ENCODE data around the gene PFKM.
"Not testable (repeated sequence)": the region's sequence is repeated elsewhere in the genome, so short reads cannot be mapped to it uniquely, and the experiment has no call there.

PFKM gene

GRCh38 chr12:48111312-48111693, 7.9 kb upstream of the PFKM start:
- DNase-seq (ENCODE audit: low spot score), result not testable (repeated sequence)

DNA sequence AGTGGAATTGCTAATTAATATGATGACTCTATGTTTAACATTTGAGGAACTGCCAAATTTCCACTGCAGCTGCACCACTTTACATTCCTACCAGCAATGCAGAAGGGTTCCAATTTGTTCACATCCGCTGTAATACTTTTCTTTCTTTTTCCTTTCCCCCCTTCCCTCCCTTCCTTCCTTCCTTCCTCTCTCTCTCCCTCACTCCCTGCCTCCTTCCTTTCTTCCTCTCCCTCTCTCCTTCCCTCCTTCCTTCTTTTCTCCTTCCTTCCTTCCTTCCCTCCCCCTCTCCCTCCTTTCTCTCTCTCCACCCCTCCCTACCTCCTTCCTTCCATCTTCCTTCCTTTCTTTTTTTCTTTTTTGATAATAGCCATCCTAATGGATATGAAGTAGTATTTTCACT, 3.2 kb upstream of the PFKM start:
- DNase-seq (ENCODE audit: low spot score), result no peak

DNA sequence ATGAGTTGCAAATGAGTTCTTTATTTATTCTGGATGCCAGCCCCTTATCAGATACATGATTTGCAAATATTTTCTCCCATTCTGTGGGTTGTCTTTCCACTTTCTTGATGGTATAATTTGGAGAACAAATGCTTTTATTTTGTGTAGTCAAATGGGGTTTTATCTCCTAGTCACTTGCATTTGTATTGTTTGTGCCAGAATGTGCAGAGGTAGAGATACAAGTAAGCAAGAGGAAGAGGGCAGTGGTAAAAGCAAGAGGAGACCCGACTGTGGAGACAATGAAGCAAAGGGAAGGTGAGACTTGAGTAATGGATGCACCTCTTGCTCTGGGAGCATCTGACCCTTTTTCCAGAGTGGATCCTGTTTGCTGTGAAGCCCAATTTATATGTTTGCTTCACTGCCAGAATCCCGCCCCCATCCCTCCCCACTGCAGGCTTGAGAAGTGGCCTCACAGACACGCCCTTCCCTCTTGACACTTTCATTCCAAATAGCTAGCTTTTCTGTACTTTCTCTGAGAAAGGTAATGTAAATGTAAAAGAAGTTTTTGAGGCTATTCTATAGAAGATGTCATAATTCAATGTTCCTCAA, 786 bp upstream of the PFKM start:
- peak; percentile 16 for DNase-seq (ENCODE audit: low spot score)

DNA sequence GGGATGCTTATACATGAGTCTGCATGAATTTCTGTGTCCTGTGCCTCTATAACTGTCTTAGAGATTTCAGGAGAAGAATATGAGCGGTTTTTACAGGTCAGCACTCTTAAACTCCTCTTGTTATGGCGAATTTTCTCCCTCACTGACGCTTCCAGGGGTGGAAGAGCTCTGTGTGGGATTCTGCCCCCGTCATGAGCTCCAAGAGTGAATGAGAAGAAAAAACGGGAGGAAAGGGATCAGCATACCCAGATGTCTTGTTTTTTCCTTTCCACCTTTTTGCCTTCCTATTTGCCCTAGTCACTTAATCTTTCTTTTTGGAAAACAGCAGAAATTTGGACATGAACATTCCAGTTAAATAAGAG, 651 bp downstream of the PFKM start:
- peak; percentile 50 for DNase-seq (ENCODE audit: low spot score)

DNA sequence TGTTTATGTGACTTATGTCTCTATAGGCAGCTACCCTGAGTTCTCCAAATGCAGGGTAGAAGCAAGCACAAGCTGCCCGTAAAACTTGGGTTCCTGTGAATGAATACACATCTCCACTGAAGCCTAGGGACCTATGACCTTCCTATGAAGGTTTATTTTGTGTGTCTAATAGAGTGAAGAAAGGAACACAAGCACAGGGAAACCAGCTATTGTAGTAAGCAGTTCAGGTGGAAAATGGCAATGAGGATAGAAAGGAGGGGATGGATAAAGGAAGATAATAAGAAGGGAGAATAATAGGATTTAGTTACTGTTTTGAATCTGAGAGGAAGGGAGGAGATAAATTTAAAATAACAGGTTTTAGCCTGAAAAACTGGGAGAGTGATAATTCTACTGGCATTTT, 2.4 kb downstream of the PFKM start:
- no peak for DNase-seq (ENCODE audit: low spot score)

- no peak for DNase-seq (ENCODE audit: low spot score)
Observed at GRCh38 chr12:48122065-48122834, 3.1 kb downstream of the PFKM start.

DNA sequence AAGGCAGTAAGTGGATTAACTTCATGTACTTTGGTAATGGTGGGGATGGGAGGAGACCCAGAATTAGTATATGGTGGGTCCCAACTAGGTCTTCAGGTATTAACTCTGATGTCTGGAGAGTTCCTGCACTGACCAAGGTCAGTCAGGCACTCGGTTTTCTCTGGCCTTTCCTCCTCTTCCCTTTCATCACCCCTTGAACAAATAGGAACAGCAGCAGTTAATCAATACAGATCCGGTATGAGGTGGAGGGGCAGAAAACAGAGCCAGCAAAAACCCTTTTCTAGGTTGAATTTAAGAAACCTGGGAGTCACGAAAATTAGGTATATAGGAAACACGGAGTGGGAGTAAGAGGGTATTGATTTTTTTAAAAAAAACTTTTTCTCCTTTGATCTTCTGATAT, 4.0 kb downstream of the PFKM start:
- no peak for DNase-seq (ENCODE audit: low spot score)

- not testable (repeated sequence) for DNase-seq (ENCODE audit: low spot score)
Observed at GRCh38 chr12:48125542-48125941, 6.4 kb downstream of the PFKM start.

GRCh38 chr12:48125985-48126384, 6.8 kb downstream of the PFKM start:
- peak; percentile 79 for DNase-seq (ENCODE audit: low spot score)

DNA sequence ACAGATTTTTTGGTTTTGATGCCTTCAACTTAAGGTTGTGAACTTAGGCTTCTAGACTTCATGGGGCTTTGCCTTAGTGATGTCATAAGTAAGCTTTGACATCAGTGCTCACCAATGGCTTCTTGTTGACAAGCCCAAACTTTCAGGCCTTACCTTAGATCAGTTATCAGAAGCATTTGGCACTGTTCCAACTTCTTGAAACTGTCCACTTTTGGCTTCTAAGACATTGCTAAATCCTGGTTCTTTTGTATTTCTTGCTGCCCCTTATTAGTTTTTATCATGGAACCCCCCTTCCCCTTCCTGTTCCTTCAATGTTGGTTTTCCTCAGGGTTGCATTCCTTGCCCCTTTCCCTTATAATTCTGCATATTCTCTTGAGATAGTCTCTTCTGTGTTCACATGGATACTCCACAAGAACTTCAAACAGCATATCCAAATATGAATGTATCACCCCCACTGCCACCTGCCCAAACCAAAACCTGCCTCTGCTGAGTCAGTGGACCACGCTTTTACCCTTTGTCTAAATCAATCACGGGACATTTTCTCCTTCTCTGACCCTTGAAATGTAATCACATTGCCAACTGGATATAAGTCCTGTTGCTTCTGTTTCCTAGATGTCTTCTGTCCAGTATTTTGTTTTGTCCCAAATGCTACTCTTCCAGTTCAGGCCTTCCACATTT, 7.9 kb downstream of the PFKM start:
- DNase-seq (ENCODE audit: low spot score), result no peak

DNA sequence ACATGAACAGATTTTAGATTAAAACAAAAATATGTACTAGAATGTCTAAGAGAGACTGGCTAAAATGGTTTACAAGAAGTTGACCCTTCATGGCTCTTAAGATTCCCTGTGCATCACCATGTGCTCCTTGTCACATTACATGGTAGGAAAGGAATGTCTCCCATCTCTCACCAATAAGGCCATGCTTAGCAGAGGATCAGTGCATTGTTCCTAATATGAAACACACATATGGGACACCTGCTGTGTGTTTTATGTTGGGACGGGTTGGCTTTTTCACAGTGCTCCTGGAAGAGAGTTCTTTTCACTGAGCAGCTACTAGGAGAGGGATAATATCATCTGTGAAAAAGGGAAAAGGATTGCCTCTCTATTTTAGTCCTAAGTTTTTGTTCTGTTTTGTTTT, 9.6 kb downstream of the PFKM start:
- no peak for DNase-seq (ENCODE audit: low spot score)

GRCh38 chr12:48129376-48129775, 10.2 kb downstream of the PFKM start:
- no peak for DNase-seq (ENCODE audit: low spot score)

DNA sequence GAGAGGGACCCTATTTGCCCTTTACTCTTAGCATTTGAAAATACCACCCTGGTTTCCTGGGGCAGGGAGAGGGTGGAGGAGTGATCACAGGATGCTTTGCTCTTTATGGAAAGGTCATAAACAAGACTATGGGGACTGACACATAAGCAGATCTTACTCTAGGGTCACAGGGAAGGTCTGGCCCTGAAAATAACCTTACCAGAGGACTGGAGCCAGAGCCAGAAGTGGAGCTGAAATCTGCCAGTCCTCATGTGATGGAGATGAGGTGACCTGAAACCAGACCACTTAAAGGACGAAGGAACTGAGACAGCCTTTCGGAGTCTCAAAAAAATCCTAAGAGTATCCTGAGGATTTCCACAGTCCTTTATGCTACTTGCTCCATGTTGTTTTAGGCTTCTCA, 12.4 kb downstream of the PFKM start:
- DNase-seq (ENCODE audit: low spot score), result no peak

DNA sequence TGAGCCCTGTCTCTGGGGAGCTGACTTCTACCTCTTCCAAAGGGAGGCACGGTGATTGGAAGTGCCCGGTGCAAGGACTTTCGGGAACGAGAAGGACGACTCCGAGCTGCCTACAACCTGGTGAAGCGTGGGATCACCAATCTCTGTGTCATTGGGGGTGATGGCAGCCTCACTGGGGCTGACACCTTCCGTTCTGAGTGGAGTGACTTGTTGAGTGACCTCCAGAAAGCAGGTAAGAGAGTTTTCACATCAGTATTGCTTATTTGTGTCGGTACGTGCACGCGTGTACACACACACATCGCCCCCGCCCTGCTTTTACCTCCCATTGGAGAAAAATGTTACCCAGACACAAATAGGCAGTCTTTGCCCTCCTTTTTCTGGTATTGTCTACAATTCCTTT, 13.7 kb downstream of the PFKM start:
- DNase-seq (ENCODE audit: low spot score), result no peak

DNA sequence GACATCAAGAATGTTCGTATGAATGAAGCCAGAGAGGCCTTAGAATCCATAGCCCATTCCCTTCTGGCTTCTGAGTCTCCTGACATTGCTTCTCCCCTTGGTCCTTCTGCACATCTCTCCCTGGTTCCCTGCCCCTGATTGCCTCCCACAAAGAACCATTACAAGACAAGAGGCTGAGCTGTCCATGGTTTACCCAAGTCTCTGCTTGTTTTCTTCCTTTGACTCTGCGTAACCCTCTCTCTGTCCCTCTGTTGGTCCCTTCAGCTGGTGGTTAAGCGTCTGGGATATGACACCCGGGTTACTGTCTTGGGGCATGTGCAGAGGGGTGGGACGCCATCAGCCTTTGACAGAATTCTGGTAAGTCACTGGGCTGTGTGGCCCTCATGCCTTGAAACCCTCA, 15.9 kb downstream of the PFKM start:
- DNase-seq (ENCODE audit: low spot score), result no peak

- no peak for DNase-seq (ENCODE audit: low spot score)
Observed at GRCh38 chr12:48142818-48143674, 23.9 kb downstream of the PFKM start.

DNA sequence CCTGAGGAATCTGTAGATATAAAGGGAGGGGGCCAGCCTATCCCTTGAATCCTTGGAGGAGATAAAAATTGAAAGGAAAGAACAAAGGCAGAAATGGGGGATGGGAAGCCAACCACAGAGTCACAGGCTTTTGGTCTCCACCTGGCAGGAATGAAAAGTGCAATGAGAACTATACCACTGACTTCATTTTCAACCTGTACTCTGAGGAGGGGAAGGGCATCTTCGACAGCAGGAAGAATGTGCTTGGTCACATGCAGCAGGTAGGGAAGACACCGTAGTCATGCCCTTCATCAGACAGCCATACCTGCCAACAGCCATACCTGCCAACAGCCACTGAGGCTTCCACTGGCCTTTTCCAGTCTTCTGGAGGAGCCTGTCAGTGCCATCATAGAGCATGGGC, 24.7 kb downstream of the PFKM start:
- no peak for DNase-seq (ENCODE audit: low spot score)

DNA sequence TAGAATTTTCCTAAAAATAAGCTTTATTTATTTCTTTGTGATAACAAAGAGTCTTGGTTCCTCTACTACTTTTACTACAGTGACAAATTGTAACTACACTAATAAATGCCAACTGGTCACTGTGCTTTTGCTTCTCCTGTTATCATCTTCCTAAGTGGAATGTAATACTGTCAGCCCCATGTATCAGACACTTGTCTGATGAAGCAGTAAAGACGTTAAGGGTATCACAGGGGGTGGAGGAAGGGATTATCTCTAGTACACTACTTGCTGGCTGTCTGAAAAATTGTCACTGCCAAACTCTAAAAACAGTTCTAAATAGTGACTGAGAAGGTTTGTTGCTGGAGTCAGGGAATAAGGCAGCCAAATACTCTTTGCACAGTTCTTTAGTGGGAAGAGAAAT, 26.8 kb downstream of the PFKM start:
- DNase-seq (ENCODE audit: low spot score), result no peak

DNA sequence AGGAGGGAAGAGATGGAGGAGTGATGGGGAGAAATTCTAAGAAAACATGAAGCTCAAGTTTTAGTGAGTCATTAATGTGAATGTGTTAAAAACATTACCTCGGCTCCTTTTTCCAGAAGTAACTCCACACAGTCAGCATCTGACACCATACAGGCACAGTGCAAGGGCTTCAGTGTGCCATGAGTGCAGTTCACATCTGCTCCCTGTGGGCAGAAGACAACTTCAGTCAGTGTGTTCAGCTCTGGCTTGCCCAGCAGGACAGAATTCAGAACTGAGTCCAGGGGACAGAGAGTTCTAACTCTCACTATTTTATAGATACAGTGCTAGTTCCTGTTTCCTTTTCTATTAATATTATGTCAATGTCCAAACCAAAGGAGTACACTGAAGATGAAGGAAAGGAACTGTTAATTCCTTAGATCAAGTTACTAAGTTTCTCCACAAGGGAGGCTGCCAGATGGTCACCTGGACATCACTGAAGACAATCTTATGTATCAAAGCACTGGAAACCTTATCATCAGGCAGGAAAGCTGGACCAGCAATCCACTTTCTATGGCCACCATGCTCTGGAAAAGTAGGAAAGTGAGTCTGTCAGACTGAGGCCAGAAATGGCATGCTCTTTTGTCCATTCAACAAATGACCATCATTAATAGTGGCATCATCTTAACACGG, 32.1 kb downstream of the PFKM start:
- DNase-seq (ENCODE audit: low spot score), result no peak

DNA sequence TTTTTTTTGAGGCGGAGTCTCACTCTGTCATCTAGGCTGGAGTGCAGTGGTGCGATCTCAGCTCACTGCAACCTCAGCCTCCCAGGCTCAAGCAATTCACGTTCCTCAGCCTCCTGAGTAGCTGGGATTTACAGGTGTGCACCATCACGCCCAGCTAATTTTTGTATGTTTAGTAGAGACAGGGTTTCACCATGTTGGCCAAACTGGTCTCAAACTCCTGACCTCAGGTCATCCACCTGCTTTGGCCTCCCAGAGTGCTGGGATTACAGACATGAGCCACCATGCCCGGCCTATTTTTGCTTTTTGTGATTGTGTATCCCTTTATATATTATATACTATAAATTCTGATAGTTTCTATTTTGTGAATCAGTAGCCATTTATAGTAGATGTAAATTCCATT, 36.6 kb downstream of the PFKM start:
- not testable (repeated sequence) for DNase-seq (ENCODE audit: low spot score)

- no peak for DNase-seq (ENCODE audit: low spot score)
Observed at GRCh38 chr12:48156652-48157017, 37.5 kb downstream of the PFKM start.
